Testis (tissue), 2 donors: ENCODE data around the gene CEP83.

ENCODE experiments used
- CTCF ChIP-seq, 3 experiments: fragments of 450-650 bp in 2 of 3; fragments of 200-600 bp in 1 of 3; sonication (generic) in 1 of 3; IDR thresholded peaks; one replicate each; pipeline ENCODE4 v1.5.1; 2016 to 2019; ENCODE audit warnings: antibody characterized with exemption in 3 of 3, mild to moderate bottlenecking in 2 of 3, moderate library complexity in 1 of 3
- POLR2A ChIP-seq: fragments of 450-650 bp; IDR thresholded peaks from one replicate; pipeline ENCODE4 v1.6.1; 2017; ENCODE audit warnings: antibody characterized with exemption, mild to moderate bottlenecking, moderate library complexity

GRCh38 chr12:94491489-94491888 lies 31.8 kb upstream of the CEP83 start:
- TF ChIP-seq CTCF (IDR thresholded peaks at IDR 0.05): no peak
- no peak for TF ChIP-seq POLR2A
